H1 (cell line): ENCODE measurements around the gene LEMD2. TPM values are rescaled to one million over a fixed set of nuclear protein-coding genes. Genes with fewer than 3 reads are reported as not detected.

Experiments used
- CTCF ChIA-PET: fragments of 300-600 bp; sonication (Branson Sonifier 250); formaldehyde crosslinking; loops from one replicate; lab custom pipeline; 2021; ENCODE audit not compliant: partially characterized antibody; lab: Charles Lee
- POLR2A ChIA-PET: fragments of 300-600 bp; sonication (Branson Sonifier 250); formaldehyde crosslinking; loops from one replicate; lab custom pipeline; 2021; ENCODE audit warnings: inconsistent platforms; ENCODE audit not compliant: partially characterized antibody; lab: Charles Lee
- DNase-seq, 2 experiments: peaks; one replicate each; pipeline versions ENCODE4 v3.0.0 to v3.0.0-alpha.2; 2010 to 2022; ENCODE audit warnings: low spot score in 2 of 2, low read depth in 1 of 2, mixed read lengths in 1 of 2
- FAIRE-seq: peaks from 2 replicates; lab custom pipeline; 2011; peaks lifted over from hg19 to GRCh38; lab: Jason Lieb, UNC
- H2AFZ ChIP-seq: 2 replicates; pipeline ENCODE4 v1.8.1; 2012; ENCODE audit warnings: low read length, inconsistent platforms
- H2AK5ac ChIP-seq: 2 replicates; pipeline ENCODE4 v1.6.1; 2013; ENCODE audit warnings: low read depth, low read length
- H2BK120ac ChIP-seq: replicated peaks from 2 replicates; pipeline ENCODE3; 2013; ENCODE audit warnings: low read depth, low read length, inconsistent platforms
- H2BK12ac ChIP-seq: 2 replicates; pipeline ENCODE4 v1.6.1; 2013; ENCODE audit warnings: low read depth, low read length
- H2BK15ac ChIP-seq: 2 replicates; pipeline ENCODE4 v1.6.1; 2013; ENCODE audit warnings: low read length
- H2BK20ac ChIP-seq: 2 replicates; pipeline ENCODE4 v1.6.1; 2013; ENCODE audit warnings: low read length
- H2BK5ac ChIP-seq: 2 replicates; pipeline ENCODE4 v1.6.1; 2013; ENCODE audit warnings: low read depth, low read length
- H3K14ac ChIP-seq: 2 replicates; pipeline ENCODE4 v1.6.1; 2013; ENCODE audit warnings: inconsistent platforms; ENCODE audit not compliant: insufficient read length
- H3K18ac ChIP-seq: 2 replicates; pipeline ENCODE4 v1.6.1; 2013; ENCODE audit warnings: low read length; ENCODE audit errors: extremely low read depth
- H3K23ac ChIP-seq: 2 replicates; pipeline ENCODE4 v1.6.1; 2013; ENCODE audit warnings: inconsistent platforms; ENCODE audit not compliant: insufficient read length
- H3K23me2 ChIP-seq: 2 replicates; pipeline ENCODE4 v1.6.1; 2013; ENCODE audit warnings: low read depth, low read length
- H3K27ac ChIP-seq: 2 replicates; pipeline ENCODE4 v1.6.1; 2011; ENCODE audit warnings: low read depth, low read length, inconsistent platforms
- H3K27me3 ChIP-seq, 4 experiments: replicated peaks in 1 of 4; 1 replicate in 1 of 4; 2 replicates in 3 of 4; pipeline versions ENCODE4 v1.6.1 to v1.8.1; 2011 to 2013; ENCODE audit warnings: low read length in 3 of 4, mild to moderate bottlenecking in 3 of 4, inconsistent platforms in 2 of 4, mixed read lengths in 2 of 4, moderate library complexity in 1 of 4; ENCODE audit not compliant: control insufficient read depth in 3 of 4, insufficient read depth in 3 of 4; ENCODE audit errors: extremely low read depth in 1 of 4
- H3K36me3 ChIP-seq, 4 experiments: 2 replicates each; pipeline versions ENCODE4 v1.6.1 to v1.8.1; 2011 to 2013; ENCODE audit warnings: mild to moderate bottlenecking in 4 of 4, low read length in 3 of 4, moderate library complexity in 2 of 4, control low read depth in 1 of 4, inconsistent platforms in 1 of 4; ENCODE audit not compliant: insufficient read depth in 4 of 4, control insufficient read depth in 2 of 4
- H3K4ac ChIP-seq: replicated peaks from 2 replicates; pipeline ENCODE3; 2013; ENCODE audit warnings: low read length, low read depth, mixed read lengths, inconsistent platforms; ENCODE audit not compliant: insufficient read length
- H3K4me1 ChIP-seq, 4 experiments: replicated peaks in 1 of 4; 1 replicate in 1 of 4; 2 replicates in 3 of 4; pipeline versions ENCODE4 v1.6.1 to v1.8.1; 2011 to 2013; ENCODE audit warnings: low read length in 3 of 4, inconsistent platforms in 2 of 4, mixed read lengths in 1 of 4; ENCODE audit not compliant: insufficient read depth in 4 of 4, control insufficient read depth in 3 of 4
- H3K4me2 ChIP-seq, 2 experiments: 2 replicates each; pipeline versions ENCODE4 v1.6.1 to v1.8.1; 2011 to 2013; ENCODE audit warnings: low read depth in 2 of 2, low read length in 2 of 2, control low read depth in 1 of 2, inconsistent platforms in 1 of 2, mild to moderate bottlenecking in 1 of 2; ENCODE audit not compliant: insufficient read depth in 1 of 2
- H3K4me3 ChIP-seq, 4 experiments: fragments of 200-600, 300-600 bp in 1 of 4; sonication (generic), shearing (Covaris generic), sonication (Bioruptor Twin) in 1 of 4; 2 replicates each; pipeline versions ENCODE4 v1.5.1 to v1.8.1; 2011 to 2016; ENCODE audit warnings: low read length in 4 of 4, low read depth in 3 of 4, control low read depth in 2 of 4, inconsistent platforms in 2 of 4, mild to moderate bottlenecking in 2 of 4, mixed read lengths in 1 of 4, moderate library complexity in 1 of 4; ENCODE audit not compliant: insufficient read depth in 2 of 4; ENCODE audit errors: extremely low read depth in 1 of 4
- H3K56ac ChIP-seq: replicated peaks from 2 replicates; pipeline ENCODE3; 2013; ENCODE audit warnings: low read depth, mild to moderate bottlenecking, mixed read lengths, low read length, inconsistent platforms; ENCODE audit not compliant: insufficient read length
- H3K79me1 ChIP-seq: 2 replicates; pipeline ENCODE4 v1.6.1; 2013; ENCODE audit warnings: low read depth, low read length, control low read depth
- H3K79me2 ChIP-seq, 2 experiments: 2 replicates each; pipeline versions ENCODE4 v1.6.1 to v1.8.1; 2012 to 2013; ENCODE audit warnings: low read length in 2 of 2, mild to moderate bottlenecking in 2 of 2, inconsistent platforms in 1 of 2; ENCODE audit not compliant: insufficient read depth in 2 of 2, control insufficient read depth in 1 of 2
- H3K9ac ChIP-seq, 4 experiments: replicated peaks in 1 of 4; 1 replicate in 1 of 4; 2 replicates in 3 of 4; pipeline versions ENCODE4 v1.6.1 to v1.8.1; 2011 to 2013; ENCODE audit warnings: low read depth in 3 of 4, low read length in 3 of 4, control low read depth in 2 of 4, mild to moderate bottlenecking in 2 of 4, moderate library complexity in 2 of 4, inconsistent platforms in 1 of 4; ENCODE audit errors: extremely low read depth in 1 of 4
- H3K9me3 ChIP-seq, 2 experiments: 2 replicates each; pipeline versions ENCODE4 v1.6.1 to v1.8.1; 2012 to 2013; ENCODE audit warnings: mild to moderate bottlenecking in 2 of 2, moderate library complexity in 2 of 2, control low read depth in 1 of 2, inconsistent platforms in 1 of 2, low read depth in 1 of 2, low read length in 1 of 2, mixed read lengths in 1 of 2; ENCODE audit not compliant: insufficient read depth in 2 of 2
- H4K20me1 ChIP-seq, 2 experiments: replicated peaks in 1 of 2; 2 replicates each; pipeline versions ENCODE3 to v1.8.1; 2011 to 2013; ENCODE audit warnings: inconsistent platforms in 2 of 2, low read length in 2 of 2, mild to moderate bottlenecking in 1 of 2; ENCODE audit not compliant: insufficient read depth in 2 of 2, control insufficient read depth in 1 of 2
- H4K5ac ChIP-seq: 2 replicates; pipeline ENCODE4 v1.6.1; 2013; ENCODE audit warnings: low read length, low read depth, mixed read lengths, inconsistent platforms; ENCODE audit not compliant: insufficient read length
- H4K8ac ChIP-seq: 2 replicates; pipeline ENCODE4 v1.8.0; 2013; ENCODE audit warnings: mild to moderate bottlenecking, moderate library complexity, low read length, inconsistent platforms; ENCODE audit not compliant: insufficient read depth; ENCODE audit errors: extremely low read depth
- H4K91ac ChIP-seq: replicated peaks from 2 replicates; pipeline ENCODE3; 2013; ENCODE audit warnings: low read length, mixed read lengths, inconsistent platforms; ENCODE audit not compliant: insufficient read length
- CTCF ChIP-seq, 3 experiments: IDR thresholded peaks; 1 replicate in 2 of 3; 2 replicates in 1 of 3; pipeline versions ENCODE4 v1.5.1 to v1.6.1; 2011; ENCODE audit warnings: low read length in 3 of 3, mild to moderate bottlenecking in 3 of 3, inconsistent platforms in 2 of 3, low read depth in 1 of 3, moderate library complexity in 1 of 3; ENCODE audit not compliant: insufficient read depth in 1 of 3; ENCODE audit errors: control extremely low read depth in 1 of 3
- E2F6 ChIP-seq: IDR thresholded peaks from 2 replicates; pipeline ENCODE4 v1.6.1; 2012; ENCODE audit warnings: inconsistent platforms
- FOSL1 ChIP-seq: IDR thresholded peaks from 2 replicates; pipeline ENCODE4 v1.6.1; 2011; ENCODE audit warnings: mild to moderate bottlenecking, low read depth, low read length, moderate library complexity; ENCODE audit not compliant: insufficient read depth
- WGBS, 2 experiments: shearing (Covaris generic) in 1 of 2; methylation state at CpG; one replicate each; pipeline versions ENCODE4 v1.1.6 to v1.1.7; 2013 to 2015; ENCODE audit warnings: low lambda C conversion rate in 2 of 2, mixed read lengths in 2 of 2, inconsistent platforms in 1 of 2, low coverage in 1 of 2, missing lambda C conversion rate in 1 of 2; ENCODE audit not compliant: insufficient replicate concordance in 2 of 2, insufficient coverage in 1 of 2, insufficient read length in 1 of 2; ENCODE audit errors: extremely low coverage in 1 of 2, missing lambda C conversion rate in 1 of 2; 5-methylcytosine and 5-hydroxymethylcytosine counted together
- polyA plus RNA-seq, 7 experiments: library from polyadenylated mRNA; depleted of rRNA in 3 of 7; stranded (reverse) in 5 of 7; unstranded in 2 of 7; fragments of >200 nt in 5 of 7; fragments of 200-250 nt in 2 of 7; gene quantifications; 1 replicate in 5 of 7; 2 replicates in 1 of 7; 4 replicates in 1 of 7; pipeline versions ENCODE4 v1.2.1 to v1.2.3, GENCODE V29; 2011 to 2013; ENCODE audit warnings: missing spikeins in 2 of 7, mixed read lengths in 2 of 7
- total RNA-seq: library from RNA; stranded (reverse); fragmentation: NEBNext Ultra II Directional; extraction: Animal tissue kit (Norgen Biotek cat#: 25700); gene quantifications from 2 replicates; pipeline ENCODE4 v1.2.1, GENCODE V29; 2021

LEMD2 gene
- total and polyA plus RNA-seq, 2 of the 8 experiments (the other 6 are each of a cell fraction or from before 2014, with no cell fraction given) = 32.7 to 57.3 TPM

- no peak for DNase-seq
- Histone ChIP-seq H3K27ac (no peak overlapping the region), H3K79me1 (no peaks in the 10 kb centered on the region), H4K91ac (no peak overlapping the region), H3K4me1 (peaks cover 0 to 11% (median 4%) of the 10 kb centered on the region in 4 experiments; a peak in 3 of 7 replicates), H4K5ac (no peak overlapping the region), H3K4me3 (no peak overlapping the region)
- TF ChIP-seq E2F6 (peak; percentile 29; the same call in 1 of the 2 replicates), CTCF (IDR thresholded peaks at IDR 0.05; ENCODE audit: control extremely low read depth in 1 of 3, insufficient read depth in 1 of 3, low read depth in 1 of 3, low read length in 3 of 3) (peak in 2 of 3 experiments; percentile 3 to 14; a peak in 1 of 4 replicates), FOSL1 (no peak)
- TF ChIP-seq, all 59 proteins: peak for 2
- FAIRE-seq = no peak
- Histone ChIP-seq H2BK120ac (no peak overlapping the region), H3K27me3 (peaks cover 0 to 3% (median 1%) of the 10 kb centered on the region in 4 experiments; a peak in 4 of 7 replicates), H2AK5ac (0 out of 2 replicates have a peak overlapping the region, but pooled peaks have one; percentile 17), H3K9me3 (no peaks in the 10 kb centered on the region), H3K9ac (no peak overlapping the region), H3K4me2 (no peak overlapping the region), H3K23ac (no peak overlapping the region), H4K20me1 (no peaks in the 10 kb centered on the region), H3K18ac (no peak overlapping the region), H2BK15ac (no peak overlapping the region), H3K56ac (no peak overlapping the region), H3K36me3 (no peaks in the 10 kb centered on the region), H2BK5ac (no peak overlapping the region), H2BK12ac (peak overlapping the region; percentile 5; the same call in 1 of the 2 replicates), H3K14ac (no peak overlapping the region), H3K79me2 (no peaks in the 10 kb centered on the region), H3K23me2 (no peaks in the 10 kb centered on the region), H3K4ac (no peak overlapping the region), H2BK20ac (peak overlapping the region; percentile 40), H4K8ac (no peak overlapping the region), H2AFZ (no peak overlapping the region)
- CTCF ChIA-PET = interaction anchor here (0.6 to 5.8 kb wide), 12 partner anchors 8 to 110 kb away, joined by 3 to 49 read pairs (median 4); partner anchors contain the start of gene UQCC2
- 73% methylated on average over 6 of the region's 7 CpGs; no CpG with 5 or more reads in 1 of the 2 experiments for WGBS, 2 experiments
- POLR2A ChIA-PET = interaction anchor here (0.5 to 0.6 kb wide), 2 partner anchors 47 to 504 kb away, joined by 3 to 4 read pairs; no protein-coding TSS in a partner anchor
Measured at GRCh38 chr6:33820784-33821520, 32.0 kb upstream of the LEMD2 start.
